Mesendoderm (in vitro differentiated cells): ENCODE results near the gene IRF2.
"Not testable (repeated sequence)": the region's sequence is repeated elsewhere in the genome, so short reads cannot be mapped to it uniquely, and the experiment has no call there.

Experiments used
- DNase-seq: peaks from one replicate; pipeline ENCODE4 v3.0.0; 2013
- H2AK5ac ChIP-seq: 2 replicates; pipeline ENCODE4 v1.6.1; 2013; ENCODE audit warnings: low read length, inconsistent platforms
- H2BK120ac ChIP-seq: 2 replicates; pipeline ENCODE4 v1.6.1; 2013; ENCODE audit warnings: low read depth, mild to moderate bottlenecking, low read length, moderate library complexity, mixed read lengths
- H2BK15ac ChIP-seq: replicated peaks from 2 replicates; pipeline ENCODE4 v1.6.1; 2013; ENCODE audit warnings: low read depth, mild to moderate bottlenecking, moderate library complexity
- H2BK5ac ChIP-seq: 2 replicates; pipeline ENCODE4 v1.6.1; 2013; ENCODE audit warnings: low read length, inconsistent platforms
- H3K18ac ChIP-seq: 2 replicates; pipeline ENCODE4 v1.6.1; 2013; ENCODE audit warnings: mild to moderate bottlenecking, low read length, mixed read lengths
- H3K23ac ChIP-seq: one replicate; pipeline ENCODE4 v1.6.1; 2013; ENCODE audit warnings: low read length
- H3K27ac ChIP-seq: 2 replicates; pipeline ENCODE4 v1.5.1; 2013; ENCODE audit warnings: low read depth, mild to moderate bottlenecking, inconsistent platforms, low read length, moderate library complexity
- H3K27me3 ChIP-seq: 2 replicates; pipeline ENCODE4 v1.6.1; 2013; ENCODE audit warnings: low read length, control low read depth, mild to moderate bottlenecking, inconsistent platforms; ENCODE audit not compliant: insufficient read depth, poor library complexity
- H3K36me3 ChIP-seq: 2 replicates; pipeline ENCODE4 v1.6.1; 2013; ENCODE audit warnings: low read length, inconsistent platforms; ENCODE audit not compliant: control insufficient read depth, insufficient read depth
- H3K4ac ChIP-seq: one replicate; pipeline ENCODE4 v1.6.1; 2013; ENCODE audit warnings: low read depth, mild to moderate bottlenecking, low read length, moderate library complexity
- H3K4me1 ChIP-seq: 2 replicates; pipeline ENCODE4 v1.6.1; 2013; ENCODE audit warnings: low read depth, low read length, inconsistent platforms; ENCODE audit not compliant: control insufficient read depth
- H3K4me2 ChIP-seq: 2 replicates; pipeline ENCODE4 v1.6.1; 2013; ENCODE audit warnings: low read length
- H3K4me3 ChIP-seq: 2 replicates; pipeline ENCODE4 v1.5.1; 2013; ENCODE audit warnings: mild to moderate bottlenecking, low read length
- H3K56ac ChIP-seq: one replicate; pipeline ENCODE4 v1.6.1; 2013; ENCODE audit warnings: low read length
- H3K79me1 ChIP-seq: 2 replicates; pipeline ENCODE4 v1.6.1; 2013; ENCODE audit warnings: low read length, inconsistent platforms
- H3K79me2 ChIP-seq: 2 replicates; pipeline ENCODE4 v1.6.1; 2013; ENCODE audit warnings: mild to moderate bottlenecking, low read length; ENCODE audit not compliant: control insufficient read depth, insufficient read depth
- H3K9ac ChIP-seq: 2 replicates; pipeline ENCODE4 v1.6.1; 2013; ENCODE audit warnings: low read length, inconsistent platforms
- H4K5ac ChIP-seq: one replicate; pipeline ENCODE4 v1.6.1; 2013; ENCODE audit warnings: low read length
- H4K8ac ChIP-seq: one replicate; pipeline ENCODE4 v1.6.1; 2013; ENCODE audit warnings: low read depth, mild to moderate bottlenecking, control low read depth, low read length, moderate library complexity
- WGBS: extraction: QIAGEN DNeasy Blood & Tissue Kit; methylation state at CpG from one replicate; pipeline ENCODE4 v1.1.7; 2013; ENCODE audit warnings: low lambda C conversion rate, missing lambda C conversion rate; ENCODE audit not compliant: insufficient coverage; ENCODE audit errors: extremely low coverage; 5-methylcytosine and 5-hydroxymethylcytosine counted together

Gene IRF2

DNA sequence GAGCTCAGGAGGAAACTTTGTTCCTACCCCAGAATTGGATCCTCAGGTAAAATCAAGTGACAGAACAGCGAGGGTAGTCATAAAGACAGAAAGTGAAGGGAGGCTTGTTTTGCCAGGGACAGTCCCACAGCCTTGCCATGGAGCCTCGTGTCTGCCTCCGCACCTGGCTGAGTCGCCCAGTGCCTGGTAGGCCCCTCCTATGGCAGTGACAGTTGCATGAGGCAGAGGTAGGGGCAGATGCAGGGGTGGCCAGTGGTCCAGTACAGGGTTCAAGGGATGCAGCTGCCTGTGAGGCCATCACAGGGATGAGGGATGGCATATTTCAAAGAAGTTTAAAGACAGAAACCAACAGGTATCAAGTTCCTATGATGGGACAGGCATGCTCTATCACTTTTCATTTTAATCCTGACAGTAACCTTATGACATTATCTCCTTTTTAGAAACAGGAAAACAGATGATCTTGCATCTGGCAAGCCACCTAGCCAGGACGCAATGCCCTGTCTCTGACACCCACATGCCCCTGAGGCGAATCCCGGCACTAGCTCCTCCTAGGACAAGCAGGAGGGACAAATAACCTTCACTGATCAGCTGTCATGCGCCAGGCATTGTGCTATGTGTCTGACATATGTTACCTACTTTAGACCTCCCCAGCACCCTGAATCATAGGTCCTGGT lies 129.3 kb downstream of the IRF2 start:
- DNase-seq = no peak
- Histone ChIP-seq H3K9ac (no peak overlapping the region), H3K56ac (no peak overlapping the region), H2BK120ac (no peak overlapping the region), H2AK5ac (no peak overlapping the region), H3K4me1 (peaks cover 5% of the 10 kb centered on the region), H3K18ac (no peak overlapping the region), H3K4me2 (no peak overlapping the region), H3K36me3 (no peaks in the 10 kb centered on the region), H3K4me3 (no peak overlapping the region), H2BK5ac (no peak overlapping the region), H3K27me3 (no peaks in the 10 kb centered on the region), H3K27ac (no peak overlapping the region), H3K79me1 (no peaks in the 10 kb centered on the region), H4K8ac (no peak overlapping the region), H4K5ac (no peak overlapping the region), H2BK15ac (no peak overlapping the region), H3K79me2 (no peaks in the 10 kb centered on the region), H3K23ac (no peak overlapping the region), H3K4ac (no peak overlapping the region)
- no CpG with 5 or more reads among the region's 8 CpGs for WGBS

- Histone ChIP-seq H3K79me1 (no peaks in the 10 kb centered on the region), H2BK5ac (no peak overlapping the region), H3K18ac (no peak overlapping the region), H2BK120ac (no peak overlapping the region), H3K27ac (no peak overlapping the region), H3K4ac (no peak overlapping the region), H2AK5ac (no peak overlapping the region), H3K23ac (no peak overlapping the region), H3K79me2 (no peaks in the 10 kb centered on the region), H3K27me3 (no peaks in the 10 kb centered on the region), H3K56ac (no peak overlapping the region), H4K8ac (no peak overlapping the region), H2BK15ac (no peak overlapping the region), H3K4me3 (no peak overlapping the region), H3K9ac (no peak overlapping the region), H3K36me3 (no peaks in the 10 kb centered on the region), H3K4me1 (peaks cover 5% of the 10 kb centered on the region), H3K4me2 (no peak overlapping the region), H4K5ac (no peak overlapping the region)
- DNase-seq = no peak
- no CpG with 5 or more reads among the region's 4 CpGs for WGBS
Observed at GRCh38 chr4:184344435-184344834, 129.9 kb downstream of the IRF2 start.

DNA sequence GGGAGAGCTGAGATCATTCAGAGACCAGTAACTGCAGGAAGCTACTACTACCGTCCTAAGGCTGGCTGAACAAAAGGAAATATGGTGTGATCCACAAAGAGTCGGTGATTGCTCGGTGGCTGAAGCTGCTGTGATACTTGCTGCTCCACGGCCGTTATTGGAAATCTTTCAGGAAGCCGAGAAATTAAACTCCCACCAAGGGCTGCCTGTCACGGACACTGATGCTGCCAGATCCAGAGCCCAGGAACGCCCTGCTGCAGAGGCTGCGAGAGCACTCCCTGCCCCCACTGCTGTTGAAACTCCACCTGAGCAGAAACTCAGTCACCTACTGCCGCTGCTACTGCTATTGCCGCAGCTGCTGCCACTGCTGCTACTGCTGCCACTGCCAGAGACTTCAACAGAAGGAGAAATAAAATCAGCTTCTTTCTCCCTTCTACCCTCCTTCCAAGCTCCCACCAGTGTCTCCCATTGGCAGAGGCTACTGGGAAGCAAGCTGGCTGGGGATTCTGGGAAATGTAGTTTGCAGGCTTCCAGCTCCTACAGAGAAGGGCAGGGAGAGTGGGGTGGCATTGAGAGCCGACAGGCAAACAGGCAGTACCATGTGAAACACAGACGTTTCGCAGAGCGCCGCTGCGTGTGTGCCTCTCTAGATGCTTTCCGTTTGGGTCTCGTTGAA lies 130.7 kb downstream of the IRF2 start:
- Histone ChIP-seq H3K18ac (no peak overlapping the region), H3K27ac (no peak overlapping the region), H3K56ac (peak overlapping the region; percentile 87)

DNA sequence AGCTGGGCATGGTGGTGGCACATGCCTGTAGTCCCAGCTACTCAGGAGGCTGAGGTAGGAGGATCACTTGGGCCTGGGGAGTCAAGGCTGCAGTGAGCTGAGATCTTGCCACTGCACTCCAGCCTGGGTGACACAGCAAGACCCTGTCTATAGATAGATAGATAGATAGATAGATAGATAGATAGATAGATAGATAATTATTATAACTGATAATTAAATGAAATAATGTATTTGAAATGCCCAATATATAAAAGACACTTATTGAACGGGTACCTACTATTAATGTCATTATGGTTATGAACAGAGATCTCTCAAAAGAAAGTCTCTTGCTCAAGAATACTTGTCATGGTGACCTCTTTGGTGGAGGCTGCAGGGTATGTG lies 131.5 kb downstream of the IRF2 start:
- H3K4me3 ChIP-seq, H3K4me1 ChIP-seq, H3K4me2 ChIP-seq, H3K56ac ChIP-seq, H3K27ac ChIP-seq, H3K4ac ChIP-seq, DNase-seq, H3K9ac ChIP-seq, H4K5ac ChIP-seq, H2AK5ac ChIP-seq, H3K27me3 ChIP-seq, H3K79me2 ChIP-seq, H3K23ac ChIP-seq, H3K18ac ChIP-seq, H2BK15ac ChIP-seq, H3K36me3 ChIP-seq, H4K8ac ChIP-seq, H2BK5ac ChIP-seq, H3K79me1 ChIP-seq, H2BK120ac ChIP-seq: not testable (repeated sequence)
- WGBS = no CpG with 5 or more reads among the region's 1 CpG

More for the DNA sequence above, 130.7 kb downstream of the IRF2 start:
- Histone ChIP-seq H3K9ac (peak overlapping the region; percentile 80), H3K79me1 (no peaks in the 10 kb centered on the region), H3K79me2 (no peaks in the 10 kb centered on the region), H2BK120ac (no peak overlapping the region), H4K8ac (no peak overlapping the region), H3K23ac (no peak overlapping the region), H3K27me3 (no peaks in the 10 kb centered on the region), H3K36me3 (no peaks in the 10 kb centered on the region), H2AK5ac (no peak overlapping the region), H2BK15ac (no peak overlapping the region), H4K5ac (no peak overlapping the region), H2BK5ac (no peak overlapping the region), H3K4me3 (peak overlapping the region; percentile 62), H3K4me2 (peak overlapping the region; percentile 96), H3K4ac (no peak overlapping the region), H3K4me1 (peaks cover 5% of the 10 kb centered on the region)
- WGBS = no CpG with 5 or more reads among the region's 19 CpGs
- DNase-seq = peak; percentile 91

DNA sequence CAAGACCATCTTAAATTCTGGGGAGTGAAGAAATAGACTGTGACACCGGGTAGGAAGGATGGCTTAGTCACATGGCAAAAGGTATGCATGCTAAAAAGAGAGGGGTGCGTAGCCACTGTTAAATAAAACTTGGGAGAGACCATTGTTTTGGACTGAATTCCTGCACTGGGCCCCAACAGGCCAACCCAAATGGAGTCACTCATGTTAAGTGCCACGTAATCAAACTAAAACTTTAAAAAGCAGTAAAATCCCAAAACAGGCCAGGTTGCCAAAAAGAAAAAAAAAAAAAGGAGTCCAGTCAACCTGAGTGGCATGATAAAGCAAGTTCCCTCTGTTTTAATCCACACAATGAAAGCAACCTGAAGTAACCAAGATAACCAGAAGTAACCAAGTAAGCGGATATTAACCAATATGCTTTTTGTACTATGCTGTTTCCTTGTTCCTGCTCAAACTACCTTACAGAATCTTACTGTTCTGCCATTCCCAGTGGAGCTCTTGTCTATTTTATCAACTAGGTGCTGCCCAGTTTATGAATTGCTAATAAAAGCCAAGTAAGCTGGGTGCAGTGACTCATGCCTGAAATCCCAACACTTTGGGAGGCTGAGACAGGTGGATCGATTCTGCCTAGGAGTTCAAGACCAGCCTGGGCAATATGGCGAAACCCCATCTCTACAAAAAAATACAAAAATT lies 132.0 kb downstream of the IRF2 start:
- no peak for DNase-seq
- H3K23ac ChIP-seq = no peak overlapping the region
- no peak overlapping the region for H3K9ac ChIP-seq
- no CpG with 5 or more reads among the region's 6 CpGs for WGBS
- no peak overlapping the region for H3K4ac ChIP-seq
- H3K4me2 ChIP-seq = no peak overlapping the region
- H4K8ac ChIP-seq = no peak overlapping the region
- H2BK15ac ChIP-seq = no peak overlapping the region
- H3K4me3 ChIP-seq = no peak overlapping the region
- no peaks in the 10 kb centered on the region for H3K36me3 ChIP-seq
- no peak overlapping the region for H4K5ac ChIP-seq
- no peak overlapping the region for H2BK120ac ChIP-seq
- H3K79me2 ChIP-seq = no peaks in the 10 kb centered on the region
- H2BK5ac ChIP-seq = no peak overlapping the region
- H3K27ac ChIP-seq = no peak overlapping the region
- H3K18ac ChIP-seq = no peak overlapping the region
- H3K27me3 ChIP-seq = no peaks in the 10 kb centered on the region
- no peak overlapping the region for H2AK5ac ChIP-seq
- no peaks in the 10 kb centered on the region for H3K79me1 ChIP-seq
- H3K56ac ChIP-seq = no peak overlapping the region
- H3K4me1 ChIP-seq = peaks cover 2% of the 10 kb centered on the region
